GM19467 (cell line): Measurements from ENCODE around the gene ITGB3.

Experiments
- ATAC-seq: cut with Tn5 transposase; IDR thresholded peaks from one replicate; pipeline ENCODE4 v1.9.1; 2021; ENCODE audit warnings: mild to moderate bottlenecking, moderate library complexity; ENCODE audit not compliant: unreplicated experiment

The ITGB3 gene

DNA sequence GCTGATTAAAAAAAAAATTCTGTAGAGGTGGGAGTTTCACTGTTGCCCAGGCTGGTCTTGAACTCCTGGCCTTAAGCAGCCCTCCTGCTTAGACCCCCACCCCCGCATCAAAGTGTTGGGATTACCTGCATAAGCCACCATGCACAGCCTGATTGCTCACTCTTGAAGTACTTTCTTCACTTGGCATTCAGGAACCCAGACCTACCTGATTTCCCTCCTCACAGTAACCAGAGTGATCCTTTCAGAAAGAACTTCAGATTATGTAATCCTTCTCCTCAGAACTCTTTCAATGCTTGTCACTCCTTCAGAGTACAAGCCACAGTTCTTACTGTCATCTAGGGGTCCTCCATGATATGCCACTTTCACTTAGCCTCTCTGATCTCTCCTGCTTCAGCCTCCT is 71.5 kb downstream of the ITGB3 start:
- no peak for ATAC-seq

DNA sequence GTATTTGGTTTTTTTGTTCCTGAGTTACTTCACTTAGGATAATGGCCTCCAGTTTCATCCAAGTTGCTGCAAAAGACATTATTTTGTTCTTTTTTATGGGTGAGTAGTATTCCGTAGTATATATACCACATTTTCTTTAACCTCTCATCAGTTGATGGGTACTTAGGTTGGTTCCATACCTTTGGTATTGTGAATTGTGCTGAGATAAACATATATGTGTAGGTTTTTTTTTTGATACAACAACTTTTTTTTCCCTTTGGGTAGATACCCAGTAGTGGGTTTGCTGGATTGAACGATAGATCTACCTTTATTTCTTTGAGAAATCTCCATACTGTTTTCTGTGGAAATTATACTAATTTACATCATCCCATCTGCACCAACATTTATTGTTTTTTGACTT is 76.9 kb downstream of the ITGB3 start:
- no peak for ATAC-seq

DNA sequence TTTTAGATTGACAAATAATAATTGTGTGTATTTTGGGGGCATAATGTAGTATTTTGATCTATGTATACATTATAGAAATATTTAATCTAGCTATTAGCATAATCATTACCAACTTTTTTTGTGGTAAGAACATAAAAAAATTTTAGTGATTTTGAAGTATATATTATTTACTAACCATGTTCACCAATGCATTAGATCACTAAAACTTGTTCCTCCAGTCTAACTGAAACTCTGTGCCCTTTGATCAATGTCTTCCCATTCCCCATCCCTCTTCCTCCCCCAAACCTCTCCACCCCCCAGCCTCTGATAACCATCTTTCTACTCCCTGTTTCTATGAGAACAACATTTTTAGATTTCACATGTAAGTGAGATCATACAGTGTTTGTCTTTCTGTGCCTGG is 78.7 kb downstream of the ITGB3 start:
- no peak for ATAC-seq

DNA sequence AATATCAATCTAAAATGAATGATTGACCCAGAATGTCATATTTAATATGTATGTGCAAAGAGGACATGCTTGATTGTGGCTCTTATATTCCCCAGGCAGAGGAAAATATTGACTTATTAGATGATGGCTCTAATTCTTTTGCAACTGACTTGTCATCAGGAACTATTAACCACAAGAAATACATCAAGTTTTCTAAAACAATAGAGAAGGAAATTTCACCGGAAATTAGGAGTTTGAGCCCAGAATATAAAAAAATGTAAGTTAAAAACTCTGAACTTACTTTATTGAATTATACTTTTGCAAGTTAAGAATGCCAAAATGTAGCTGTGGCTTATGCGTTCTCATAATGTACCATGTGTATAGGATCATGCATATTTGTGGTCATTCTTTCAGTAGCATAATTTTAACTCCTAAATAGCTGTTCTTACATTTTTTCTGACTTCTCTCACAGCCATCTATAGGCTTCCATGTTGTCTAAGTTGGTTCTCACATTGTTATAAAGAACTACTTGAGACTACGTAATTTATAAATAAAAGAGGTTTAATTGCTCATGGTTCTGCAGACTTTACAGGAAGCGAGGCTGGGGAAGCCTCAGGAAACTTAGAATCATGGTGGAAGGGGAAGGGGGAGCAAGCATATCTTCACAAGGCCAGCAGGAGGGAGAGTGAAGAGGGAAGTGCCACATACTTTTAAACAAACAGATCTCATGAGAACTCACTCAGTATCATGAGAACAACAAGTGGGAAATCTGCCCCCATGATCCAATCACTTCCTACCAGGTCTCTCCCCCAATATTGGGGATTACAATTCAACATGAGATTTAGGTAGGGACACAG is 81.7 kb downstream of the ITGB3 start:
- ATAC-seq: no peak

DNA sequence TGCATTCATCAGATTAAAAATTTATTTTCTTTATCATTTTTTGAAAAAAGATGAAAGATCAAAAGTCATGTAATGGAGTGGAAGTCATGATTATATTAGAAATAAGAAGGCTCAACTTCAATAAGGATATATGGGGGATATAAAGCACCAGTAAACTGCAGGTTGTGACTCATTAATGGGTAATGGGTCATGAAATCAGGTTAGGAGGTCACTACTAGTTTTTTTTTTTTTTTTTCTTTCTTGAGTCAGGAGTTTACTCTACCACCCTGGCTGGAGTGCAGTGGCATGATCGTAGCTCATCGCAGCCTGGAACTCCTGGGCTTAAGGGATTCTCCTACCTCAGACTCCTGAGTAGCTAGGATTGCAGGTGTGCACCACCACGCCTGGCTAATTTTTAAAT is 84.4 kb downstream of the ITGB3 start:
- ATAC-seq: no peak

DNA sequence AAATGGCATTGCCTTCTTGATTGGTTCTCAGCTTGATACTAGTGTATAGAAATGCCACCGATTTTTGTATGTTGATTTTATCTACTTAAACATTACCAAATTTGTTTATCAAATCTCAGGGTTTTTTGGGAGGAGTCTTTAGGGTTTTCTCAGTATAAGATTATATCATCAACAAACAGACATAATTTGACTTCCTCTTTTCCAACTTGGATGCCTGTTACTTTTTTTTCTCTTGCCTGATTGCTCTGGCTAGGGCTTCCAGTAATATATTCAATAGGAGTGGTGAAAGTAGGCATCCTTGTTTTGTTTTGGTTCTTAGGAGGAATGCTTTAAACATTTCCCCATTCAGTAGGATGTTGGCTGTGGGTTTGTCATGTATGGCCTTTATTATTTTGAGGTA is 99.2 kb downstream of the ITGB3 start:
- ATAC-seq: no peak

DNA sequence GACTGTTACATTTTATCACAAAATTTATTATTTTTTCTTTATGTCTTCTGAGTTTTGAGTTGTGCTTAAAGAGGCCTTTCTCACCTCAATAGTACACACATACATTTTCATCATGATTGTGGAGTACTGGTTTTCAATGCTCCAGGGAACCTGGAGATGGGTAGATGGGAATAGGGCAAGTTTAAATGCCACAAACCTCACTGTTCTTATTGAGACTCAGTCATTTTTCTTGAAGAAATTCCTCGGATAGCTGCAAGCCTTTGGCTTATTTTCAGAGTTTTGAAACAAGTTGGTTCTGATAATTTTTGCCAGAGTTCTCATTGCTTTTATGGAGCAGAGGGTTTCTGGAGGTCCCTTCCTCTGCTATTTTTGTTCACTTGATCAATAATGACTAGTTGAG is 105.0 kb downstream of the ITGB3 start:
- no peak for ATAC-seq
